Measurements from ENCODE around the gene RBPJL.
"Not testable (repeated sequence)": the region's sequence is repeated elsewhere in the genome, so short reads cannot be mapped to it uniquely, and the experiment has no call there.

Gene RBPJL

DNA sequence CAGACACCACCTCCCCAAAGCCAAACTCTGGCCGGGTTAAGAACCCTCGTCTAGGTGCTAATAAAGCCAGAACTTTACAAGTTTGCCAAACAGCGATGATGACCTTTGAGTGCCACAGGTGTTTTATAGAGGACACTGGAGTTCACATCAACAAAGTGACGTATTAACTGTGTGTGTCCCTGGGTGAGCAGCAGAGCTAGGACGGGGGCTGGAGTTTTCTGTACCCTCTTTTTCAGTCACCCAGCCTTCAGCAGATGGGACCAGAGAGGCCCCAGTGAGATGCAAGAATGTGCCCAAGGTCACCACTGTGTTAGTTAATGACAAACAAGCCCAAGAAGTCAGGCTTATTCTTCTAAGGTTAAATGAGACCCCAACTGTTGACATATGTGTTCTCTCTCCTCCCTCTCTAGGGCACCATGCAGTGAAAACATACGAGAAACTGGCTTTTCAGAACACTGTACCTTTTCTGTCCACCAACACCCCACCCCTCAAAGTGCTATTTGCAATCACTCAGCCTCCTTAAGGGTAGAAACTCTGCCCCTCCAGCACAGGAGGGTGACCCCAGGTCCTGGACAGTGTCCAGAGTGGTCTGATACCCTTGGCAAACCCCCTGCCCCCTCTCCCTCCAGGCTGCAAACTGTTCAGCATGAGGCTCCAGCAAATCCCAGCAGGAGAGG, 36.4 kb downstream of the RBPJL start:
- no peak for DNase-seq (ENCODE audit: low read depth)

DNA sequence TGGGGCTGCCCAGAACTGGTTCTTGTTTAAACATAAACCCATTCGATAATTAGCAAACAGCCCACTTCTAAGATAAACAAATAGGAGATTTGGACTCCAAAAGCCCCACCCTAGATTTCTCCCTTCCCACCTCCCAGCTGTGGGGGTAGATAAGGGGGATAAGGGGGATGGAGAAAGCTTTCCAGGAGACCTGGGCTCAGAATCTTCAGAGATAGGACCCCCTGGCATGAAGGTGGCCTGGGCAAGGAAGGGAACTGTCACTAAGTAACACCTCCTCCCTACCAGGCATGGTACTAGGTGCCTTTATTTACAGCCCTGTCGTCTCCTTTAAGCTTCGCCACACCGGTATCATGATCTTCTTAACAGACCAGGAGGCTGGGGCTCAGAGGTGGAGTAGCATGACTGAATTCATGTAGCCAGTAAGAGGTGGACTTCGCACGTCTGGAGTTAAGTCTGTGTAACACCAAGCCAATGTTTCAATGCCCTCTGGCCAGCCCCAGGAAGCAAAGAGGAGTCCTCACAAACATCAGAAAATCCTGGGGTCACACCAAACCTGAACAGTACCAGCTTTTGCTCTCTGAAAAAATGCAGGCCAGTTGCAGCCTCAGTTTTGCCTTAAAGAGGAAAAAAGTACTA, 37.0 kb downstream of the RBPJL start:
- no peak for DNase-seq (ENCODE audit: low read depth)

DNA sequence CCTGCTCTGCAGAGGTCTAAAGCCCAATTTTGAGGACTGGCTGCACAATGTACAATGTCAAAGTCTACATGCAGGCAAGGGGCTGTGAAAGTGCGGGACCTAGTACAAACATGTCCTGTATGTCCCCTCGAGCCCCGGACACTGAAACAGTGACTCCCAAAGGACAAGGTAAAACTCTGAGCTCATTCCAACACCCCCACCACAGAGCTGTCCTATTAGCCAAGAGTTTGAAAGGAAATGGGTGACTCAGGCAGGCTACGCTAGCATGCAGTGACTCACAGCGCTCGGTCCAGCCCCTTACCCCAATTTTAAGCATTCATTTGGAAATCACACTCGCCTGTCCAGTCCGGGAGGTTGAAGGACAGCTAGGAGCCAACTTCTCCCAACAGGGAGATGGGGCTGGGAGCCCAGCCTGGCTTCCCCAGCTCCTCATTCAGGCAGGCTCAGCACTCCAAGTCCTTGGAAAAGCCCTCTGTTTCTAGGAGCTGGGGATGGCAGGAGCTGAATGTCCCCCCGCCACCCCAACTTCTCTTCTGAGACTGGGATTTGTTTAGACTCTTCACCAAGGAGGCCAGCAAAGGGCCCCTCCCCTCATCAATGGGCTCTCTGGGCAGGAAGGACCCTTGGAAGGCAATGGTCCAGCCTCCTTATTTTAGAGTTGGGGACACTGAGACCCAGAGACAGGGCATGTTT, 37.7 kb downstream of the RBPJL start:
- no peak for DNase-seq (ENCODE audit: low read depth)

DNA sequence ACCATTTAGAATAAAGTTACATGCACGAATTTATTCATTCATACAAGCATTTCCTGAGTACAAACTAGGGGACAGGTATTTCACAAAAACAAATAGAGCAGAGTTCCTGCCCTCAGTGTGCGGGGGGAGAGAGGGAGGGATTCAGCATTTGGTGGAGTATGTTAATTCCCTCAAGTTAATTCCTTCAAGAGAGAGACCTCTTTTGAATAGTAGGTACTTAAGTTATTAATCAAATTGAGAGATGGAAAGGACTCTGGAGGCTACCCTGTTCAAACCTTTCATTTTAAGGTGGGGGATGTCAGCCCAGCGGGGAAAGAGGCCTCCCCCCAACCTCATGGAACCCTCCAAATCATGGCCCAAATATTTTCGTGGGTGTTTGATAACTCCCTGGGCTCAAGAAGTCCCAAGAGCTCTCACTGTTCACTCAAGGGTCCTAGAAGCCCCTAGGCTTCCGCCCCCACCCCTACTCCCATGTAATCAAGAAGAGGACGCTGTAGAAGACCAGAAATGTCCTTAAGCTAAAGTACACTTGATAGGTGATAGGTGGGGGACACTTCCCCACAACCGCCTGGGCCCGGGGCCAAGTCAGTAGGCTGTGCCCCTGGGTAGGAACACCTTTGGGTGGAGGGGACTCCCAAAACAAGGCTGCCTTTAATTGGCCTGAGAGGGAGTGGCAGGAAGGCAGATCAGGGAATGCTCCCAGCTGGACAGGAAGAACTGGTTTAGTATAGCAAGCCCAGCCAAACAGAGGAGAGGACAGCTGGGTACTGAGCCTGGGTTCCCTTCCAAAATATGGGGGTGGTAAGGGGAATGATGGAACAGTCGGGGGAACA, 38.7 kb downstream of the RBPJL start:
- DNase-seq (ENCODE audit: low read depth): no peak

DNA sequence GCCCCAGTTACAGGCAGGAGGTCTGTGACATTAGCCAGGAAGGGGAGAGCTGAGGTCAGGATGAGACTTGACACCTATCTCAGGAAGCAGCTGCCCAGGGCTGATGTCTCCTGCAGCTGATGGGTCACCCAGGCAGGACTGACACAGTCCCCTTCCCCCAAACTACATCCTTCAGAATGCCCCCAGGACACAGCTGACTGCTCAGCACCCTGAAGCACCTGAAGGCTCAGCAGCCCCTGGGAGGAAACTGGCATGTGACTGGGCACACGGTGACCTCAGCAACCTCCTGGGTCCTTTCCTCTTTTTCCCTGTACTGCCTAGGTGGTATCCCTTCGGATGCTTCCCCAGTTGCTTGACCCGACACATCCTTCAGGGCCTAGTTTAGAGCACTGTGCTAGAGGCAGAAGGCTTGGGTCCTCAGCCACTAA, 39.7 kb downstream of the RBPJL start:
- no peak for DNase-seq (ENCODE audit: low read depth)

DNA sequence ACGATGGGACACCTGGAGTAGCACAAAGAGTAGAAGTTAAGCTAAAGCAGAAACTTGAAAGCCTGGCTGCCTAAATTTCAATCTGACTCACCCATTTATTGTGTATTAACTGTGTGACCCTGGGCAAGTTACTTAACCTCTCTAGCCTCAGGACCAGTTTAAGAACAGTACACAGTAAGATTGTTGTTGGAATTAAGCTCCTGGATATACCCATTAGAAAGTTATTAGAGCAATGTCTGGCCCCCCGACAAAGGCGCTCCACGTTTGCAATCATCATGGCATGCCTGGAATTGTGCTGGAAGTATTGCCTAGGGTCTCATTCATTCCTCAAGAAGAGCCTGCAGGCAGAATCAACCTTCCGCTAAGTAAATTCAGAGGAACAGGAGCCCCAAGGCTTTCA, 40.2 kb downstream of the RBPJL start:
- no peak for DNase-seq (ENCODE audit: low read depth)

DNA sequence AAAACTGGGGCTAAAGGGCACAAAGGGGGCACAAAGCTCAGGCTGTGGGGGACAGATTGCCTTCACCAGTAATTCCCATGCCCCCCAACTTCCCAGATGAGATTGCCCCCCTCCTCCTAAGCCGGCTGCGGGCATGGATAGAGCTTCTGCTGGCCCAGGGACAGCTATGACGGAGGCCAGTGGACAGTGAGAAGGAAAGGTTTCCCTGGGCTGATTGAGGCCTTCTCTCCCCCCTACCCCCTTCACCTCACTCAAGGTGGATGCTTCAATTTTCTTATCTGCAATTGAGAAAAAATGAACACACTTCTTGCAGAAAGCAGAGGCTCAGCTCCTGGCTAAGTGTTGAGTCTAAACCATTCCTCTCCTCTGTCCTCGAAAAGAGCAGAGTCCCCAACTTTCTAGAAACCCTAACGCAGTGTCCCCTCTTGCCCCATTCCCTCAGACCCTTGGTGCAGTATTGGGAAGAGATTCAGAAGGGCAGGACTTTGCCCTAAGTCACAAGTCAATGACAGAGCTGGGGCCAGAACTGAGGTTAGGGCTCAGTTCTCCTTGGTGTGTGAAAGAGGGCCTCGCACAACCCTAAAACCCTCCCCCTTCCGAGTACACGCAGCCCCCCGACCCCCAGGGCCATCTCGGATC, 40.8 kb downstream of the RBPJL start:
- DNase-seq (ENCODE audit: low read depth): no peak

DNA sequence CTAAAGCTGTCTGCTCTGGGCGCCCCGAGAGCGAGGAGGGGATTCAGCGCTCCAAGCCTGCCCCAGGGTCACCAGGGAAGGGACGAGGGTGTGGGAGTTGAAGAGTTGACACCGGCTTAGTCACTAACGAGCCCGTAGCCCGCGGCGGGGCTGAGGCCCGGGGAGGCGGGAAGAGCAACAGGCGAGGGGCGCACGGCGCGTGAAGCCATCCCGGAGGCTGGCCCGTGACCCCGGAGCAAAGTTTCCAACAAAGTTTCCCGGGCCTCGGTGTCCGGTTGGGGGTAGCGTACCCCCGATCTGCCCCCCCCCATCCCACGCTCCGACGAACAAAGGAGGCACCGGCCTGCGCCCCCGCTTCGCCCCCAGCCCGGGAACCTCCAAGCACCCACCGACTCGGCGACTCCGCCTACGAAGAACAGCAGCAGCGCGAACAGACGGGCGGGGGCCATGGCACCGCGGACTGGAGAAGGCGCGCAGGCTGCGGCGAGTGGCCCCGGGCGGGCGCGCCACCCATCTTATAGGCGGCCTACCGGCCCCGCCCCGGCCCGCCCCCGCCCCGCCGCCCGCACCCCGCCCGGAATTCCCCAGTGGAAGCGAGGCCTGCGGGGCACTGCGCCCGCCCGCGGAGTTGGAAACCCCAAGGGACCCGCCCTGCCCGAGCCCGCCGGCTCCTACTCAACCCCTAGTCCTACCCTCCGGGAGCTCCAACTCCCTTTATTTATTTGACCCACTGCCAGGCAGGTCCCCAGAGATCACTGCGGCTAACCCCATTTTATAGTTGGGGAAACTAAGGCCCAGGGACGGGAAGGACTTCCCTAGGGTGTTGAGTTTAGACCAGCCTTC, 41.5 kb downstream of the RBPJL start, which contains the start of gene SDC4:
Gene SDC4, minus strand, starts transcription at position 489 of the 843 bp plus-strand sequence. Its CDS starts 40 bp downstream, at position 449.
- DNase-seq (ENCODE audit: low read depth): peak; percentile 65

DNA sequence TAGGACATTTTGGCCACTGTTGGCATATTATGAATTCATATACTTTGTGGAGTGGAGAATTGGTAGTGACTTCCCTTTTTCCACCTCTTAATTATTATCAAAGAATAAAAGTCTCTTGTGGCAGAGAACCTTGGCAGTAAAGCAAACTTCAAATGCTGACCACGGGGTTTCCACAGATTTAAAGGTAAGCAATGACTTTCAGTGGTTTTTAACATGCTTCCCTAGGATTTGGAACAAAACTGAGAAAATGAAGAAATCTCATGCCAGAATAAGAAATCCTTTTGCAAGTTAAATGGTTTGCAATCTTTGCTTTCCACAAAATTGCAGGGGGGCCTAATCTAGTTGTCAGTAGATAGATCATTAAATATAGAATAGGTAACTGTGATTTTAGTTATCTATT, 43.6 kb downstream of the RBPJL start:
- no peak for DNase-seq (ENCODE audit: low read depth)

DNA sequence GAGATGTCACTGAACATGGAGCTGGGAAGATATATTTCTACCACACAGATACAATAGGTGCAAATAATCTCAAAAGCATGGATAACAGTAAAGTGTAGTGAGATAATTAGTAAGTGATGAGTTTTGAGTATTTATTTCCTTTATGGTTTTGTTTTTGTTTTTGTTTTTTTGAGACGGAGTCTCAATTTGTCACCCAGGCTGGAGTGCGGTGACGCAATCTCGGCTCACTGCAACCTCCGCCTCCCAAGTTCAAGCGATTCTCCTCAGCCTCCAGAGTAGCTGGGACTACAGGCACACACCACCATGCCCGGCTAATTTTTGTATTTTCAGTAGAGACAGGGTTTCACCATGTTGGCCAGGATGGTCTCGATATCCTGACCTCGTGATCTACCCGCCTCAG, 44.2 kb downstream of the RBPJL start:
- DNase-seq (ENCODE audit: low read depth): not testable (repeated sequence)

DNA sequence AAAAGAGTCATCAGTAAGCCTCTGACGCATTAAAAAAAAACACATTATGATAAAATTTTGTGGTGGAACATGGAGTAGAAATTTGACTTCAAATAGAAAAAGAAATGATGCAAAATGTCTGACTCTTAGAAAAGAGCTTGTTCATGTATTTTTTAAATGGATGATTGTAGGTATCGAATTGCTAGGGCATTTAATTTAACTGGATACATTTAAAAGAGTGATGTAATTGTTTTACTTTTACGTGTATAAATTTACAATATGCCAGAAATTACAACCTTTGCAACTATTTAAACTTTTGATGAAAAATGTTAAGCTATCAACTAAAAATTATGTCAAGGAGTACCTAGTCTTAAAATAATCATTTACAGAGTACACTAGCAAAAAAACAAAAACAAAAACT, 46.1 kb downstream of the RBPJL start:
- DNase-seq (ENCODE audit: low read depth): no peak

DNA sequence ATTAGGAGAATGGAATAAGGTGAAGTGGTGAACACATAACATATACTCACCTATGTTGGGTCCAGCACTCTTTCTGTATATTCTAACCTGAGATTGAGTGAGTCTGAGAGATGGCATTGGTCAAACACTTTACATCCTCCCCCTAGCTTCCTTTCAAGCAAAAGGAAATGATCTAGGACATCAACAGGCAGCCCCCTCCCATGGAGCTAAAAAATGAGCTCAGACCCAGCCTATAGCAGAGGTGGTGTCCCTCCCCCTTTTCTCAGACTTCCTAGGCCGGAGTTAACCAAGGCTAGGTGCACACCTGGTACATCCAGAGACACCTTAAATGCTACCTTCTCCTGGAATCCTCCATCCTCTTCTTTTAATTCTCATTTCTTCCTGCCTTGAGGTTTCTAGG, 47.1 kb downstream of the RBPJL start:
- no peak for DNase-seq (ENCODE audit: low read depth)

DNA sequence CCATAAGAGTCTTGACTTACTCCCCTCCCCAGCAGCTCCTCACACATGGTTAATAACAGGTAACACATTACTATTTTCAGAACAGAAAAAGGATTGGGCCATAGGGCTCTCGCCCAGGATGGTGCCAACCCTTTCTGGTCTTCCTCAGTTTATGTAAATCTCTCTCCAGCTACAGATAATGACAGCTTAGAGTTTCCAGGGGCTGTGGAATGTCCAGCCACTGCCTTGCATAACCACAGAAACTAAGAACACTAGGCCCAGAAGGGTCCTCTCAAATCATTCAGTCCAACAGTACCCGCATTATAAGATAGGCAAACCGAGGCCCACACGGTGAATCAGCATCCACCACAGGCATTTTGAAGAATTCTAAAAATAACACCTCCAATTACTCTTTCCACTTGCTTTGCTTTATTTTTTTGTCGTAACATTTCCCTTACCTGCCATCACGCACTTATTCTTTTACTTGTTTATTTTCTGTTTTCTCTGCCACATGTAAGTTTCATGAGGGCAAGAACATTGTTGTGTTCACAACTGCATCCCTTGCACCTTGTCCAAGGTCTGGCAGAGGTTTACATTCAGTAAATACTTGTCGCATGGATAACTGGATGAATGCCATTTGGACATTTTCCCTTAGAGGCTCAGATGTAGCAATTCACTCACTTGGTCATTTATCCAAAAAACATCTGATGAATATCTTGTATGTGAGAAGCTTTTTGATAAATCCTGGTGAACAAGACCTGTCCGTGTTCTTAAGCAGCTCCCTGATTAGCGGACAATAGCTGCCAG, 48.0 kb downstream of the RBPJL start:
- no peak for DNase-seq (ENCODE audit: low read depth)

DNA sequence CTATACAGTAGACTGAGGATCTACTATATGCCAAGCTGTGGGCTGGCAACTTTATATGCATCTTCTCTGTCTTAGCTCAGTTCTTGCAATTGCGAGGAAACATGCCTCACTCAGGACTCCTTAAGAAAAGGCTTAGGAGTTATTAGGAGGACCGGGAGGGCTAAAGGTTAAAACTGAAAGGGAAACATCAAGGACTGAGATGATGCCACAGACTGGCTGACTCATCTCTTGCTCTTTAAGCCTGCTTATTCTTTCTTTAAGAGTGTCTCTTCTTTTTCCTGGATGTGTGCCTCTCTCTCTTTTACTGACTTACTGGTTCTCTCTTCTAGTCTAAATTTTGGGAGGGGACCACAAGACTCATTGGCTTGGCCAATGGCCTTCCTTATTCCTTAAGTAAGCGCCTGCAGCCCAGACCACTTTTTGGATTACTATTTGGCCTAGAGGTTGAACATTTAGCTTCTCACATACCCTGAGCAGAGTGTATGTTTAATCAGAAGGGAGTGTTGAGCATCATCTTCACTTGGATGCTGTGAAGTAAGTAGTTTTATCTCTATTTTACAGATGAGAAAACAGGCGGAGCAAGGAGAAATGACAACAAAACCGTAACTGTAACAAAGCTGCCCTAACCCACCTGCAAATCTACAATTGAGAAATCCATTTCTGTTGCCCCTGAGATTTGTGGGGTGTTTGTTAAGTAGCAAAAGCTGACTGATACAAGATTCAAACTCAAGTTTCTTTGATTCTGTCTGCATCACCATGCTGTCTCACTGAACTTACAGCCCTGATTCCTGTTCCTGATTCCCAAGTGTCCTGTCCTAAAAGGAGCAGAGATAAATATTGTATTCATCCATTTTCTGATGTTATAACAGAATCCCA, 48.8 kb downstream of the RBPJL start:
- no peak for DNase-seq (ENCODE audit: low read depth)

DNA sequence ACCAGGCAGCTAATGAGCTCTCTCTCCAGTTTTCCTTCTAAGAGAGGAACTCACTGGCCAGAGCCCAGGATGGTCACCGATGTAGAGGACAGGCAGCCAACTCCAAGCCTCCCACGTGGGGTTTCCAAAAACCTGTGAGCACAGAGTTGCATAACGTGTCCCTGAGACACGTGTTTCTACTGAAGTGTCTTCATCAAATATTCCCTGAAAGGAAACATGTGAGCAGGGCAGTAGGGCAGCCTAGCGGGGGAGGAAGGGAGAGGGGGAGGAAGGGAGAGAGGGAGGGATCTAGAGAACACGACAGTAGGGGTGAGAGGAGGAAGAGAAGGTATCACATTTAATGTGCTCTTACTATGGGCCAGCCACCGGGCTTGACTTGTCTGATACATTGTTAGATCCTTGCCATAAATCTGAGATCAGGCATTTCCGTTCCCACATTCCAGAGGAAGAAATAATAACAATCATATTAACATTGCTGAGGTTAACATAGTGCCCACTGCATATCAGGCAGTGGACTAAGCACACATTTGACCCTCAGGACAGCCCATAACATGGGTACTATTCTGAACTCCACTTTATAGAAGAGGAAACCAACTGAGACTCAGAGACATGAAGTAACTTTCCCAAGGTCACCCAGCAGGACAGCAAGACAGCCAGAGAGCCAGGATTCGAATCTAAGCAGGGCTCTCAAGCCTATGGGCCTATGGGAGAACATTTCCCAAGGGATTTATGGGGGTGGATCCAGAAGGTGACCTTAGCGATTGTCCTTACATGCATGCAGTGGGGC, 51.8 kb downstream of the RBPJL start:
- DNase-seq (ENCODE audit: low read depth): no peak

DNA sequence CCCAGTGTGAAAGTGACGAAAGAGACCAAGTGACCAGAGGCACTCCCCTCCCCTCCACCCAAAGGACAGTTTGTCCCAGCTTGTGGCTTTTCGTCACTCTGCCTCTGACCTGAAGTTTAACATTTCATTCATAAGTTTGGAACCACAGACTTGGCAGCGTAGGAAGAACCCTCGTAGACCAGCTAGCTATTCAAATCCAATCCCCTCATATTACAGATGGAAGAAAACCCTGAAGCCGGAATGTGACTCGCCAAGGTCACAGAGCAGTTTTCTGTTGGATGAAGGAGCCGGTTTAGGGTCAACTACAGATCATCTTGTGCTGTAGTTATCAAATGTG, 52.4 kb downstream of the RBPJL start:
- DNase-seq (ENCODE audit: low read depth): no peak

DNA sequence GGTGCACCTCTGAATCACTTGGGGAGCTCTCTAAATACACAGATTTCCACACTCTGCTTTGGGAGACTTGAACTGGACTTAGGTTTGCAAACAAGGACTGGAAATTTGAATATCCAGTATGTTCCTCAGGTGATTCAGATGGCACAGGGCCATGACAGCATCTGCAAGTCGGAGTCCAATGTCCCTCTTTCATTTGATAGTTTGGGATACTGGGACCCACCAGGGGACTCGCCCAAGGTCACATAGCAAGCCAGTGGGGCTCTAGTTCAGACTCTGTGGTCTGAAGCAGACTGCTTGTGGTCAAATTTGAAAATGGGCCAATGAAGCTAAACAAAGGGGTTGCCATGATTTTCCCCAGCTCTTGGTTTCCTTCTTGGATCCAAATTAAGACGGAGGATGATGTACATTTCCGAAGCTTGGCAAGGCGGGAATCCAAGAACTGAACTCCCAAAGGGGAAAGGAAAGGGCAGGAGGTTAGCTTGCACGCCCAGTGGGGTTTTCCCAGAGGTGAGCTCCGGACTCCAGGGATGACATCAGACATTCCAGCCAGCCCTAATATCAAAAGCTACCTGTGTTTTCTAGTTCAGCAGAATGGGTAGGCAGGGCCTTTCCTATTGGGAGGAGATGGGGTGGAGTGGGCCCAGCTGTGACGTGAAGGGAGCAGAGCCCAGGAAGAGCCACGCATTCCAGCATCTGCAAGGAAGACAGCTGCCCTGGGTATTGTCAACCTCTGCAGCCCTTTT, 52.9 kb downstream of the RBPJL start:
- DNase-seq (ENCODE audit: low read depth): no peak

DNA sequence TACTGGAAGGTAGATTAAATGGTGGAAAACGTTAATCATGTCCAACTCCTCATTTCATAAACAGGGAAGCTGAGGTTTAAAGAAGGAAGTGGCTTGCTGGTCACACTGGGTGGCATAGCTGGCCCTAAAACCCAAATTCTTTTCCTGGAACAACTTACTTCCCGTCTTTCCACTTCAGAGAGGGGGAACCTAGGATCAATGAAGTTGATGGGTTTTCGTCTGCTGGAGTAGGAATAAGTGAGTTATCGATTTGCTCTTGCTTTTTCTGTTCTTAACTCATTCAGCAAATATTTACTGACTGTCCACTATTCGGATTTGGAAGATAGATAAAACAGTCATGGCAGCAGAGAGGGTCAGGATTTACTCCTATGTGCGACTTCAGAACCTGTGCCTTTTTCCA, 55.2 kb downstream of the RBPJL start:
- DNase-seq (ENCODE audit: low read depth): no peak
